ENCODE measurements around the gene SLC35F4. TPM values are rescaled to one million over a fixed set of nuclear protein-coding genes. Genes with fewer than 3 reads are reported as not detected.

SLC35F4 gene
- total and polyA plus RNA-seq, 2 of the 4 experiments (the other 2 are of a cell fraction) = not detected

GRCh38 chr14:57851354-57851753, 14.5 kb downstream of the SLC35F4 start:
- DNase-seq (no peak), ATAC-seq (ENCODE audit: low read depth) (no peak)
- Histone ChIP-seq H2AFZ (replicated peaks; ENCODE audit: low read length, poor library complexity) (no peak overlapping the region), H4K20me1 (ENCODE audit: insufficient read depth, low read length) (no peaks in the 10 kb centered on the region), H3K23ac (ENCODE audit: low read depth, low read length) (no peak overlapping the region), H3K4me3 (ENCODE audit: insufficient read depth, low read depth, low read length) (no peak overlapping the region), H2BK20ac (ENCODE audit: low read depth, low read length) (no peak overlapping the region), H3K56ac (ENCODE audit: extremely low read depth, insufficient read depth, low read length) (no peak overlapping the region), H3K27me3 (ENCODE audit: control insufficient read depth, insufficient read depth, low read length) (no peaks in the 10 kb centered on the region), H3K14ac (replicated peaks; ENCODE audit: low read depth, low read length) (no peak overlapping the region), H4K8ac (ENCODE audit: low read depth in 2 of 2, low read length in 2 of 2) (no peak overlapping the region), H3K27ac (ENCODE audit: insufficient read depth, low read length) (no peak overlapping the region), H2BK5ac (ENCODE audit: low read depth, low read length, poor library complexity, severe bottlenecking) (no peak overlapping the region), H3K9me3 (ENCODE audit: control insufficient read depth, insufficient read depth, low read length) (no peaks in the 10 kb centered on the region), H2BK120ac (ENCODE audit: low read depth, low read length) (no peak overlapping the region), H2AK9ac (replicated peaks; ENCODE audit: low read depth, low read length, poor library complexity) (no peak overlapping the region), H3K79me1 (ENCODE audit: low read depth in 1 of 2, low read length in 2 of 2) (no peaks in the 10 kb centered on the region), H3K9ac (ENCODE audit: low read depth, low read length) (no peak overlapping the region), H4K91ac (ENCODE audit: insufficient read depth, low read depth, low read length) (no peak overlapping the region), H2AK5ac (ENCODE audit: low read depth, low read length) (no peak overlapping the region), H4K5ac (ENCODE audit: low read depth, low read length) (no peak overlapping the region), H3K4me1 (ENCODE audit: control insufficient read depth, insufficient read depth, low read length) (no peaks in the 10 kb centered on the region), H3K4me2 (ENCODE audit: low read depth, low read length) (no peak overlapping the region), H3K4ac (ENCODE audit: low read depth, low read length) (no peak overlapping the region), H3K18ac (ENCODE audit: low read depth, low read length) (no peak overlapping the region), H3K36me3 (ENCODE audit: control insufficient read depth, insufficient read depth, low read length) (no peaks in the 10 kb centered on the region), H3K9me1 (ENCODE audit: insufficient read depth, low read length) (no peaks in the 10 kb centered on the region), H2BK15ac (ENCODE audit: low read depth, low read length) (no peak overlapping the region)
- TF ChIP-seq MAZ (IDR thresholded peaks at IDR 0.05; ENCODE audit: borderline replicate concordance, low read depth, low read length) (no peak), RFX5 (IDR thresholded peaks at IDR 0.05; ENCODE audit: low read depth, low read length) (no peak), MAFK (IDR thresholded peaks at IDR 0.05; ENCODE audit: low read depth, low read length) (no peak)
- no TSS peak for BruUV-seq (replicated peaks)
- intact Hi-C loops (cut with micrococcal nuclease) = no loop called here
- CTCF ChIA-PET = no interaction called here
- dilution Hi-C loops (cut with HindIII; ENCODE audit: low sequenced_read_pairs, unreplicated experiment) = no loop called here
- POLR2A ChIA-PET (ENCODE audit: unreplicated experiment) = no interaction called here
- in situ Hi-C loops (cut with MboI; ENCODE audit: low sequenced_read_pairs) = no loop called here
